MCF 10A (cell line): ENCODE results near the gene RERE. TPM values are rescaled to one million over a fixed set of nuclear protein-coding genes. Genes with fewer than 3 reads are reported as not detected.

Experiments used
- BruUV-seq: library from RNA; stranded (reverse); fragments of 400-500 nt; replicated peaks from 2 replicates; lab custom pipeline; 2021; lab: Mats Ljungman, UMichigan
- CTCF ChIA-PET: fragments of 300-600 bp; sonication (Branson Sonifier 250); formaldehyde crosslinking; extraction: SDS; loops from one replicate; lab custom pipeline; 2021; ENCODE audit warnings: antibody characterized with exemption, inconsistent platforms; lab: Yijun Ruan, JAX
- POLR2A ChIA-PET: fragments of 300-600, 350-650 bp; sonication (Branson Sonifier 250); formaldehyde crosslinking; extraction: SDS; loops from one replicate; lab custom pipeline; 2020; ENCODE audit warnings: antibody characterized with exemption, inconsistent platforms; lab: Yijun Ruan, JAX
- DNase-seq: peaks from one replicate; pipeline ENCODE4 v3.0.0-alpha.2; 2018; ENCODE audit not compliant: unreplicated experiment
- H3K27ac Mint-ChIP-seq: one replicate; pipeline ENCODE4 v1.8.0; 2022; ENCODE audit warnings: mild to moderate bottlenecking, low read depth, mixed read lengths; ENCODE audit not compliant: unreplicated experiment
- H3K27me3 Mint-ChIP-seq: one replicate; pipeline ENCODE4 v1.8.0; 2022; ENCODE audit warnings: mixed read lengths; ENCODE audit not compliant: insufficient read depth, unreplicated experiment
- H3K36me3 Mint-ChIP-seq: one replicate; pipeline ENCODE4 v1.8.0; 2022; ENCODE audit warnings: mild to moderate bottlenecking, moderate library complexity, mixed read lengths; ENCODE audit not compliant: insufficient read depth, unreplicated experiment
- H3K4me1 Mint-ChIP-seq: one replicate; pipeline ENCODE4 v1.8.0; 2022; ENCODE audit warnings: mixed read lengths; ENCODE audit not compliant: insufficient read depth, unreplicated experiment
- H3K4me3 Mint-ChIP-seq: one replicate; pipeline ENCODE4 v1.8.0; 2022; ENCODE audit warnings: mild to moderate bottlenecking, moderate library complexity, mixed read lengths; ENCODE audit not compliant: unreplicated experiment
- H3K9me3 Mint-ChIP-seq: one replicate; pipeline ENCODE4 v1.8.0; 2022; ENCODE audit warnings: mixed read lengths; ENCODE audit not compliant: unreplicated experiment
- intact Hi-C: fragments of 100-400 bp; cut with micrococcal nuclease; formaldehyde crosslinking; loops from 2 replicates; pipeline ENCODE4 v1.14.1; 2022
- total RNA-seq: library from RNA; stranded (reverse); gene quantifications from 2 replicates; pipeline ENCODE4 v1.2.3, GENCODE V29; 2022
- TF ChIP-seq, protein P1 (sequence below): fragments of 200-600 bp; IDR thresholded peaks from one replicate; pipeline ENCODE4 v1.8.0; 2022; ENCODE audit warnings: antibody characterized with exemption, mild to moderate bottlenecking; ENCODE audit not compliant: unreplicated experiment

Gene RERE
- total RNA-seq, 1 experiment from 2014 or later, result 48.4 TPM

- CTCF ChIA-PET, result interaction anchor here (0.7 kb wide), 1 partner anchor 72 kb away, joined by 3 read pairs; no protein-coding TSS in a partner anchor
- H3K27me3 Mint-ChIP-seq, result no peaks in the 10 kb centered on the region
- no TSS peak for BruUV-seq
These were observed 217.7 kb downstream of the RERE start for GRCh38 chr1:8599646-8600212.

DNA sequence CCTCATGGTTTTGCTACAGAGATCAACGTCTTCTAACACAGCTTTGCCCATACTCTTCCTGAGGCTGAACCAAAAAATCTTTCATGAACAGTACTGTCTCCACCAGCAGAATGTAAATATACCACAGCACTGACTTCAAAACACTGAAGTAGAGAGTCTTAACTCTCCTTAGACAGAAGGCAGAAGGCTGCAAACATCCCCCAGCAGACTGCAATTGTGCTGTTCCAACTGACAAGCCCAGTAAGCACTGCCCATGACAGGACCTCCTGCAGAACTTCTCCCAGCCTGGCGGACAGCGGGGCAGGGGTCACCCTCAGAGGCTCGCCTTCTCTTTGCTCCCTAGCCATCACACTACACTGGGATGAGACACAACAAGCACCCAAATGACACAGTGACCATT, 218.7 kb downstream of the RERE start:
- H3K4me1 Mint-ChIP-seq, result no peaks in the 10 kb centered on the region
- DNase-seq, result no peak
- no peaks in the 10 kb centered on the region for H3K9me3 Mint-ChIP-seq
- TF ChIP-seq, protein P1, sequence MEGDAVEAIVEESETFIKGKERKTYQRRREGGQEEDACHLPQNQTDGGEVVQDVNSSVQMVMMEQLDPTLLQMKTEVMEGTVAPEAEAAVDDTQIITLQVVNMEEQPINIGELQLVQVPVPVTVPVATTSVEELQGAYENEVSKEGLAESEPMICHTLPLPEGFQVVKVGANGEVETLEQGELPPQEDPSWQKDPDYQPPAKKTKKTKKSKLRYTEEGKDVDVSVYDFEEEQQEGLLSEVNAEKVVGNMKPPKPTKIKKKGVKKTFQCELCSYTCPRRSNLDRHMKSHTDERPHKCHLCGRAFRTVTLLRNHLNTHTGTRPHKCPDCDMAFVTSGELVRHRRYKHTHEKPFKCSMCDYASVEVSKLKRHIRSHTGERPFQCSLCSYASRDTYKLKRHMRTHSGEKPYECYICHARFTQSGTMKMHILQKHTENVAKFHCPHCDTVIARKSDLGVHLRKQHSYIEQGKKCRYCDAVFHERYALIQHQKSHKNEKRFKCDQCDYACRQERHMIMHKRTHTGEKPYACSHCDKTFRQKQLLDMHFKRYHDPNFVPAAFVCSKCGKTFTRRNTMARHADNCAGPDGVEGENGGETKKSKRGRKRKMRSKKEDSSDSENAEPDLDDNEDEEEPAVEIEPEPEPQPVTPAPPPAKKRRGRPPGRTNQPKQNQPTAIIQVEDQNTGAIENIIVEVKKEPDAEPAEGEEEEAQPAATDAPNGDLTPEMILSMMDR, result no peak
- CTCF ChIA-PET, result no interaction called here
- no TSS peak for BruUV-seq
- no peak overlapping the region for H3K27ac Mint-ChIP-seq
- POLR2A ChIA-PET, result no interaction called here
- intact Hi-C loops, result no loop called here
- no peaks in the 10 kb centered on the region for H3K27me3 Mint-ChIP-seq
- peaks cover 5% of the 10 kb centered on the region for H3K36me3 Mint-ChIP-seq
- no peak overlapping the region for H3K4me3 Mint-ChIP-seq

More at GRCh38 chr1:8599646-8600212, 217.7 kb downstream of the RERE start:
- TF ChIP-seq, protein P1, result no peak
- Mint-ChIP-seq H3K4me1 (no peaks in the 10 kb centered on the region), H3K9me3 (no peaks in the 10 kb centered on the region), H3K4me3 (no peak overlapping the region), H3K36me3 (peaks cover 12% of the 10 kb centered on the region), H3K27ac (no peak overlapping the region)
- DNase-seq, result no peak
- intact Hi-C loops, result no loop called here
- POLR2A ChIA-PET, result interaction anchor here (0.7 kb wide), 1 partner anchor 7 kb away, joined by 6 read pairs; no protein-coding TSS in a partner anchor

GRCh38 chr1:8598060-8598724, 219.2 kb downstream of the RERE start:
- no peaks in the 10 kb centered on the region for H3K9me3 Mint-ChIP-seq
- no peak for DNase-seq
- H3K27me3 Mint-ChIP-seq, result no peaks in the 10 kb centered on the region
- peaks cover 5% of the 10 kb centered on the region for H3K36me3 Mint-ChIP-seq
- intact Hi-C loops, result no loop called here
- no peaks in the 10 kb centered on the region for H3K4me1 Mint-ChIP-seq
- H3K27ac Mint-ChIP-seq, result no peak overlapping the region
- TF ChIP-seq, protein P1, result no peak
- CTCF ChIA-PET, result no interaction called here
- BruUV-seq, result no TSS peak
- H3K4me3 Mint-ChIP-seq, result no peak overlapping the region
- POLR2A ChIA-PET, result no interaction called here

DNA sequence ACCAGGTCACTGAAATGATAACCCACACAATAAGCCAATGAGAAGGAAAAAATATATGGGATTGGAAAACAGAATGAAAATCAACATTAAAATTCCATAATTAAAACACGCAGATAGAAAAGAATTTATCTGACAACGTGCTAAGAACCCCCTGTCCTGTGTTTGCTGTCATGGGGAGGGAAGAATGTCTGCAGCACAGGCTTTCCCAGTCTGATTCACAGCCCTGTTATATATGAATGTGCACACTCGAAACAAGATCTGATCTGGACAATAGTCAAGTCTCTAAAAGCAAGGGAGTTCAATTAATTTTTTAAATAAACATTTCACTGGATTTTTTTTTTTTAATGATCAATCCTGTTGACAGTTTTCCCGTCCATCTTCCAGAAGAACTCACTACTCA, 220.0 kb downstream of the RERE start:
- POLR2A ChIA-PET, result interaction anchor here (0.6 kb wide), 1 partner anchor 105 kb away, joined by 3 read pairs; no protein-coding TSS in a partner anchor
- intact Hi-C loops, result no loop called here

More for the DNA sequence above, 220.0 kb downstream of the RERE start:
- CTCF ChIA-PET, result no interaction called here
- TF ChIP-seq, protein P1, result no peak
- Mint-ChIP-seq H3K27me3 (no peaks in the 10 kb centered on the region), H3K4me1 (no peaks in the 10 kb centered on the region), H3K36me3 (peaks cover 5% of the 10 kb centered on the region), H3K27ac (no peak overlapping the region), H3K9me3 (no peaks in the 10 kb centered on the region), H3K4me3 (no peak overlapping the region)
- no TSS peak for BruUV-seq
- no peak for DNase-seq
